ENCODE data around the gene NDOR1. TPM values are rescaled to one million over a fixed set of nuclear protein-coding genes. Genes with fewer than 3 reads are reported as not detected.

NDOR1 gene
- total RNA-seq, 1 donor from 2014 or later, result 2.8 TPM

DNA sequence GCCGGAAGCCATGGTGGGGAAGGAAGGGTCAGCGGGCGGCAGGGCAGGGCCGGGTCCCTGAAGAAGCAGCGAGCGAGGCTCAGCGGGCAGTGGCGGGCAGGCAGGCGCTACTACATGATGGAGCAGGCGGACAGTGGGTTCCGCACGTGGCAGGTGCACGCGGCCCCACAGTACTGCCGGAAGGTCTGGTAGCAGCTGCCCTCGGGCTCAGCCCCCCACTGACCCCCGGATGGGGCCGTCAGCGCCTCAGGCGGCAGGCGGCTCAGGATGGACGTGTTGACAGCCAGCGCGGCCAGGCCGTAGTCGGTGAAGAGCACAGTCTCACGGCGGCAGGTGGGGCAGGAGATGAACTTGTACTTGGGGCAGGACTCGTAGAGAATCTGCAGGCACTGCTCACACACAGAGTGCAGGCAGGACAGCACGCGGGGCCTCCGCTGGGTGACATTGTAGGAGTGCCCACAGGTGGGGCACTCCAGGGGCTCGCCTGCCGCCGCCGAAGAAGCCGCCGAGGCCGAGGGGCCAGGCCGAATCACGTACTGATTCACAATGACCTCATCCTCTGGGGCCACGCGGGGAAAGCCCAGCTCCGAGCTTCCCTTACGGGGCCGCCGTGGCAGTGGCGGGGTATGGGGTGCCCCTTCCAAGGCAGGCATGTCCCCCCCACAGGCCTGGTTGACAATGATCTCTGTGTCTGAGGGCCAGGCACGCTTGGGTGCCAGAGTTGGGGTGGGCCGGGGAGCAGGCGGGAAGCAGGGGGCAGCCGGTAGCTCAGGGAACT is 15.0 kb downstream of the NDOR1 start:
- no peak for DNase-seq

DNA sequence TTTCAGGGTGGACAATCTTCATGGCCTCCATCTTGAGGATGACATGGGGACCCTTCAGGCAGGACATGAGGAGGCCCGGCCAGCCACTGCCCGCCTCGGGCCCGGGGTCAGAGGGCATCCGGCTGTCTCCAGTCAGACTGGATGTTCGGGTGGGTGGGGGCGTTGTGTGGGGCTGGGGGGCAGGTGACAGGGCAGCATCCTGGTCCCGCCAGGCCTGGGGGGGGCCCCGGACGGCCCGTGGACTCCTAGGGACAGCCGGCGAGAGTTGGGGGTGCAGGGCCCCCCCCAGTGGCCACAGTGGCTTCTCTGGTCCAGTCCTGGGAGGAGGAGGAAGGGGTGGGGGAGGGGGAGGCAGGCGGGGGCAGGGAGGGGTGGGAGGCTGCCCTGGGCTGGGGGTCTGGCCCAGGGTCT is 15.6 kb downstream of the NDOR1 start:
- no peak for DNase-seq

DNA sequence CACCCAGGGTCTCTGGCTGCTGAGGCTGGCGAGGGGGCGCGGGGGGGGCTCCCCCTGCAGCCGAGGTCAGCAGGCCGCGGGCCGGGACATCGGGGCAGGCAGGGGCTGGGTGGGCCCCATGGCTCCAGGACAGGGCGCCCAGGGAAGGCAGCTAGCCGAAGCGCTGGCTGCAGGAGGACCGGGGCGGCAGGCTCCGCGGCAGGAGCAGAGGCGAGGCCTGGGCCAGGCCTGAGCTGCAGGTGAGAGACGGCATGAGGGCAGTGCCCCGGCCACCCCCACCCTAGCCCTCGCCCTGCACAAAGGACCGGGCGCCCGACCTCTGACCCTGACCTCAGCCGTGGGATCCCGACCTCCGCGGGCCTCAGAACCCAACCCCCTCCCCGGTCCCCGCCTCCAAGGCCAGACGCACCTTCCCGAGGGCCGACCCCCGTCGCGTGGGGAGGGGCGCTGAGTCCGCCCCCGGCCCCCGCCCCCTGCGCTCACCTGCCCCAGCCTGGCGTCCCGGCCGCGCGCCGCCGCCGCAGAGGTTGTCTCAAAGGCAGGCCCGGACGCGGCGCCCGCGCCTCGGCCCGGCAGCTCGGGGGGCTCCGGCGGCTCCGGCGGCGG is 16.1 kb downstream of the NDOR1 start:
- DNase-seq, result no peak

DNA sequence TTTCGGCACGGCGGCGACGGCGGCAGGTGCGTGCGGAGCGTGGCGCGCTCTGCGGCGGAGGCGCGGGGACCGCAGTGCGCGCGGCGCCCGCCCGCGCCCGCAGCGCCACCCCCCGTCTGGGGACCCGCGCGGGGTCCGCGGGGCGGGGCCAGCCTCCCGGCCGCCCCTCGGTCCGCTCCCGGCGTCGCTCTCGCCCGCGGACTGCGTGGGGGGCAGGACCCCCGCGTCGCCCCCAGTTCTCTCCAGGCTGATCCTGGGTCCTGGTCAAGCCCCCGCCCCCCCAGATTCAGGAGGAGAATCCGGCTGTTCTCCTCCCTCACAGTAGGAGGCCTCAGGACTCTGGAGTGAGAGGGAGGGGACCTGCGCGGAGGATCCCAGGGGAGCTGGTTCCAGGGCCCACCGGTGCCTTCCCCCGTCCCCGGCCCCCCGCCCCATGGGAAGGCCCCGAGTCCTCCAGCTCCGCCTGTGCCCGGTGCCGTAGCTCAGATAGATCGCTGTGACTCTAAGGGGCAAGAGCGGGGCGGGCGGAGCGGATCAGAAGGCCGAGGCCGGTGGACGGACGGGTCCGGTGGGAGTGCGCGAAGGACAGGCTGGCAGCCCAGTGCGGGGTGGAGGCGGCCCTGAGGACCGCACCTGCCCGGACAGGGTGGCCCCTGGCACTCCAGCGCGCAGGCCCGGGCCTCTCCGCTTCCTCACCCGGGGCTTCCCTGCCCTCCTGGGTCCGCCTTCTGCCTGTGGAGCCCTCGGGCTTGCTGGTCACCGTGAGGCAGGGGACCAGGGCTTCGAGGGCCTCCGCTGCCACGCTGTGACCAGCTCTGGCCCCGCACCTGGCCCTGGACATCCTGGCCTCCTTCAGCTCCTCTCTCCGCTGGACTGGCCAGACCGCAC is 16.9 kb downstream of the NDOR1 start, which contains the start of gene RNF208:
Gene RNF208 (minus strand): TSS at position 51 of the 888 bp plus-strand sequence. CDS start 1,028 bp downstream, outside the sequence.
- DNase-seq, result no peak

DNA sequence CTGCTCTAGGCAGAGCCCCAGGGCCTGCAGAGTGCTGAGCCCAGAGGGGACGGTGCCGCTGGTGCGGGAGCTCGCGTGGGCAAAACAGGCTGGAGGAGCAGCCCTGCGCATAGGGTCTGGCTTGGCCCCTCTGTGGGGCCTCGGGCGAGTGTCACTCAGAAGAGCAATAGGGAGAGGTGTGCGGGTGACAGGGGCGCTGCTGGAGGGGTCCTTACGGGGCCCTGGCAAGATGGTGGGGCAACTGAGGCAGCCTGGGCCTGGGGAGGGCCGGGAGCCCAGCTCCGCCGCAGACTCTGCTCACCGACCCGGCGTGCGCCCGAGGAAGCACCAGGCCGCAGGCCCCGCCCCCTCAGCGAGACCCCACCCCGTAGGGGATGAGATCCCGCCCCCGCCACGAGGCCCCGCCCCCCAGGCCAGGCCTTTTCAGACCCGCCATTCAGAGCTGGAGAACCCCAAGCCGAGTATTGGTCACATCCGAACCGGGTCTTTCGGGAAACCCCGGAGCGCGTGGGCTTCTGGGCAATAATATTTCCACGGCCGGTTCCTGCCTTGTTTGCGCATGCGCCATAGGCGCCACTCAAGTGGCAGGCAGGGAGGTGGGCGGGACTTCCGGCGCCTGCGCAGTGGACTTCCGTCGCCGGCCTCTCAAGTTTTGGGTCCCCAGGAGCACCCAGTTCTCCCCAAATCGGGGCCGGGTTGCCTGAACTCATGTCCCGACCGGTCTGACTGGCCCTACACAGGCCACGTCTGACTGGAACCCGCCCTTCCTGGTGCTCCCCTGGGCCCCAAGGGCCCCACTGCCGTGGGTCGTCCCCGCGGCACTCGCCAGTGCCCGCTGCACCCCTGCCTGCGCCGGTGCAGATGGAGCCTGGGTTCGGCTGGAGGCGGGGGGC is 17.8 kb downstream of the NDOR1 start:
- peak; percentile 94 for DNase-seq

DNA sequence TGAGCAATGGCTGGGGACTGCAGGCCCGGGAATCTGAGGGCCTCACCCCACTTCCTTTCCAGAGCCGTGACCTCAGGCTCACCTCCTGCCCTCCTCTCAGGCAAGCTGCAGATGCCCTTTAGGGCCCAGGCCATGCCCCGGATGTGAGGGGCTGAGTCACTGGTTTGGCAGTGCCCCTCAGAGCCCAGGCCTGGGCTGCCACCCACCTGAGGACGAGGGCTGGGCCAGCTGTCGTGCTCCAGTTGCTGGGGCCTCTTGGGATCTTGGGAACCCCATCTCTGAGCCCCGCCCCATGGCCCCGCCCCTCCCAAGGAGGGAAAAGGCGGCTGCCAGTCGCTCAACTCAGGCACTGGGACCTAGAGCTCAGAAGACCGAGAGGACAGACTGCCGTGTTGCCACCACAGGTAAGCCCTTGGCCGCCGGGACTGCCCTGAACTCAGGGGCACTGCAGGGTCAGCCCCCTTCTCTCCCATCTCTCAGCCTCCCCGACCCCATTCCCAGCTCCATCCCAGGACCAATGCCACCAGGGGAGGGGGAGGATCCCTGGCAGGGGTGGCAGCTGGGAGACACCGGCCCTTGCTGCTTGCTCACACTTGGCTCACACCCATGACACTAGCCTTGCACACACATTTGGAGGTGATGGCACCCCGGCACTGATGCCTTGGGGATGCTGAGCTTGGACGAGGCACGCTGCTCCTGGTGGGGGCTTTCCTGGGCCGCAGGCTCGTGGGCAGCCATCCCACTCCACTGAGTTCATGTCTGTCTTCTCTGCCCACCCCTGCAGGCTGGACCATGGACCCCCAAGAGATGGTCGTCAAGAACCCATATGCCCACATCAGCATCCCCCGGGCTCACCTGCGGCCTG is 19.6 kb downstream of the NDOR1 start, which contains the start of gene CYSRT1:
Gene CYSRT1 (plus strand): TSS at position 345 of the 865 bp plus-strand sequence. CDS start 448 bp downstream, at position 793.
- no peak for DNase-seq

DNA sequence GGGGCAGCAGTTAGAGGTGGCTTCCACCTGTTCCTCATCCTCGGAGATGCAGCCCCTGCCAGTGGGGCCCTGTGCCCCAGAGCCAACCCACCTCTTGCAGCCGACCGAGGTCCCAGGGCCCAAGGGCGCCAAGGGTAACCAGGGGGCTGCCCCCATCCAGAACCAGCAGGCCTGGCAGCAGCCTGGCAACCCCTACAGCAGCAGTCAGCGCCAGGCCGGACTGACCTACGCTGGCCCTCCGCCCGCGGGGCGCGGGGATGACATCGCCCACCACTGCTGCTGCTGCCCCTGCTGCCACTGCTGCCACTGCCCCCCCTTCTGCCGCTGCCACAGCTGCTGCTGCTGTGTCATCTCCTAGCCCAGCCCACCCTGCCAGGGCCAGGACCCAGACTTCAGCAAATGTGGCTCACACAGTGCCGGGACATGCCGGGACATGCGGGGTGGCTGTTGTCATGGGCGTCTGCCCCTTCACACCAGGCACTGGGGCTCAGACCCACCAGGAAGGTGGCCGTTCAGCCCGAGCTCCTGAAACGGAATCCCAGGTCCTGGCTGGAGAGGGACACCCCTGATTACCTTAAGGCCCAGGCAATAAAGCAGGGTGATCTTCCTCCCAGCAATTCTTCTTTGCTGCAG is 20.3 kb downstream of the NDOR1 start:
- no peak for DNase-seq

DNA sequence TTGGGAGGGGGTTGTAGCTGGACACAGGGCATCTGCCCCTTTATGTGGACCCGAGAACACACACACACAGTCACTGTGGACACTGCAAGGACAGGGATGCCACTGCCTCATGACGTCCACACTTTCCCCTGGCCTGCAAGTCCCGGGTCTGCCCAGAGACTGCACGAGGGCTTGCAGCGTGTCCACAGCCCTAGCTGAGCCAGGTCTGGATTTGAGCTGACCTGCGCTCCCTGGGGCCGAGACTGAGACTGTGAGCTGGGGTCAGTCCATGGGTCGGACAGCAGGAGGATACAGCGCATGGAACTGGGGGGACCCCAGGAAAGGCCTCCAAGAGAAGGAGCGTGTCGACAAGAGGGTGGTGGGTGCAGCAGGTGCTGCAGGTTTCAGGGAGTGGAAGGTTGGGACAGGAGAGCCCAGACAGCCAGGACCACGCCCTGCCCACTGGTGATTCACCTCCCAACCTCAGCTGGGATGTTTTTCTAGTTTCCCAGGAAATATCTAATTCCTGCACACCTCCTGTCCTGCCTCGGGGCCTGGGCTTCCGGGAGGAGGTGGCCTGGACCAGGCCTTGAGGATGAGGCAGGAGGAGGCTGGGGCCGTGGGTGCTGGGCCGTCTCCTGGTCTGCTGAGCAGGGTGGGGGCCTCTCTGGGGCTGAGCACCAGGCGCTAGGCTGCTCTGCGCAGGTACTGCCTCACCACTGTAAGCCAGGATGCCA is 21.0 kb downstream of the NDOR1 start:
- DNase-seq, result no peak

DNA sequence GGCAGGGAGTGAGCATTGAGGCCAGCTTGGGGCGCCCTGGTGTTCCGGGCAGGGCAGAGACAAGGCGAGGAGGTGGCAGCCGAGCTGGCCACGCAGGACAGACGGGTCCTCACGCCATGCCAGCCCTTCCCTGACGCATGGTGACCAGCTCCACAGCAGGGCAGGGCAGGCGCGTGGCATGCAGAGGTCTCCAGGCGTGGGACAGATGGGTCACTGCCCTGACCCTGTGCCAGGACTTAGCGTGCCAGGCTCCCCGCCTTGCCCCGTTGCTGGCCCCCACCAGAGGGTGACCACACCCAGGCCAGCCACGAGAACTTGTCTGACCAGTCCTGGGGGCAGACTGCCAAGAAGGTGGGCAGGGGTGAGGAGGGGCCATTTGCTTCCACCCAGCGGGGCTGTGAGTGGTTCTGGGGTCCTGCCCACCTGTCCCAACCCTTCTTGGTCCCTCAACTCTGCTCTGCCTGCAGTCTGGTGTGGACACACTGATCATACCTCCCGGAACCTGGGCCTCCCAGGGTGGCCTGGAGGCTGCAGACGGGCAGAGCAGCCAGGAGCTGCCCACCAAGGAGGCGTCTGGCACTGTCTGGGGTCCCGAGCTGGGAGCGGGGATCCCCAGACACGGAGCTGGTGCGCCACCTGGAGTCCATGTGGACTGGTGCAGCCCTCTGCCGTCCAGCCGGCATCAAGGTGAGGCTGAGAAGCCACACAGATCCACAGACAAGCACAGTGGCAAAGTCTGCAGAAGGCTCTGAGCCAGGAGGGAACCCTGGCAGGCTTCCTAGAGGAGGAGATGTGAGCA is 21.8 kb downstream of the NDOR1 start, which contains the start of gene RNF224:
Gene RNF224 (plus strand): TSS at position 449 of the 799 bp plus-strand sequence. CDS start 834 bp downstream, outside the sequence.
- no peak for DNase-seq

DNA sequence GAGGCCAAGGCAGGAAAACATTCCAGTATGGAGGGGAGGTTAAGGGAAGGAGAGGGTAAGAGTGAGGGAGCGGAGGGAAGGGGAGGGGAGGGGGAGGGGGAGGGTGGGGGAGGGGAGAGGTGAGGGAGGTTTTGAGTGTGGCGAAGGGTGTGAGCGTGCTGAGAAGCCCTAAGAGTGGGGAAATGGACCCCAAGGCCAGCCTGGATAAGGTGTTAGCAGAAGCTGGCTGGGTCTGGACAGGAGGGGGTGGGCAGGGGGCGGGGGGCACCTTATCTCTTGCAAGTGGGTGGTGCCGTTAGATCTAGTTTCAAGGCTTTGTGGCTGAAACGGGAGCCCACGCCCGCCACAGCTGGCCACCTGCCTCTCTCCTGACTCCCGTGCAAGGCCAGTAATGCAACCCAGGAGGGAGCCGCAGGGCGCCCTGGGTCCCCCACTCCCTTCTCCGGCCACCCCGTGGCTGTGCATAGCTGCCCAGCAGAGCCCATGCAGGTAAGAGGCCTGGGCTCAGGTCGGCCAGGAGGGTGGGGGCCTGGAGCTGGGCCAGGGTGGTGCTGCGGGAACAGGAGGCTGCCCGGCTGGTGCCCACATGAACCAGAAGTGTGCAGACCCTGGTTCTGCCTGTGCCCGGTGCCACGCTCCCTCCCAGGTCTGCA is 22.5 kb downstream of the NDOR1 start:
- DNase-seq, result no peak

DNA sequence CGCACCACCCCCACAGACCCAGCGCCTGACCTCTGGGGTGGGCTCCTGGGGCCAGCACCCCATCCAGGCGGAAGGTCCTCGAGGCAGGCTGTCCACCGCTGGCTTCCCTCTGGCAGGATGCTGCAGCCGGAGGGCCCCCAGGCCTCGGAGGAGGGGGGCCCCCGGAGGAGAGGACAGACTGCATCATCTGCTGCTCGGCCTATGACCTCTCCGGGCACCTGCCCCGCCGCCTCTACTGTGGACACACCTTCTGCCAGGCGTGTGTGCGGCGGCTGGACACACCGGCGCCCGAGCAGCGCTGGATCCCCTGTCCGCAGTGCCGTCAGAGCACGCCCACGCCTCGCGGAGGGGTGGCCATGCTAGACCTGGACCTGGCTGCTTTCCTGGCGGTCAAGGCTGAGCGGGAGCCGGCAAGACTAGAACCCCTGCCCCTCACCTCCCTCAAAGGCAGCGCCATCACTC is 23.0 kb downstream of the NDOR1 start:
- no peak for DNase-seq

DNA sequence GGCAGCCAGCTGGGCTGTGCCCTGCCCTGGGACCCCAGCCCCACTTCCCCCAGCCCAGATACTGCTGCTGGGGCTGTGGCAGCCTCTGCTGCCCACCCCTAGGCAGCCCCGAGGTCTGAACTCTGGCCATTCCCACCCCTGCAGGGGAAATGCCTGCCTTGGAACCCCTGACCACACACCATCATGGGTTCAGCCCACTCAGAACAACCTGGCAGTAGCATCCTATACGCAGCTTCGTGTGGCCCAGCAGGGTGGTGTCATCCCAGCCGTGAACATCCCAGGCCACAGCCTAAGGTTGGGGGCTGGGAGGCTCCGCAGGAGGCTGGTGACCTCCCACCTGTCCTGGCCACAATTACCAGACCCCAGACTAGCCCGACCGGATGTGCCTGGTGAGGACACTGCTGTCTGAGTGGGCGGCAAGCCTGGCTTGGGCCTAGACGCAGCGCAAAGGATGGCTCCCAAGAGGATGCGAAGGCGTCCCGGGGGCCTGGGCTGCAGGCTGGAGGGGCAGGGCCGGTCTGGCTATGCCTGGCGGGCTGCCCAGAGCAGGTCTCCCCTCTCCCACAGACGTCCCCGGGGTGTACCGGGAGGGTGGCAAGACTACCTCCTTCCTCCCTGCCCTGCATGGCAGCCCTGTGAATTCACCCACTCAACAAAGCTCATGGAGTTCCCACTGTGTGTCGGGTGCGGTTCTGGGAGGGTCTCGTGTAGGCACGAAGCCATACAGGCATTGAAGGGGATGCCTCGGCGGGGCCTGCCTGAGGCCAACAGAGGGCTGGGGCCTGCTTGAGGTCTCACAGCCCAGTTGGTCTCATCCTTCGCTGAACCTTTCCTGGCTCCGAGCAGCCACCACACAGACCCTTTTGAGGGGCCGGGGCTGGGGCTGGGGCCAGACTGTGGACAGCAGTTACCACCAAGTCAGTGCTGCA is 23.7 kb downstream of the NDOR1 start:
- DNase-seq, result no peak

DNA sequence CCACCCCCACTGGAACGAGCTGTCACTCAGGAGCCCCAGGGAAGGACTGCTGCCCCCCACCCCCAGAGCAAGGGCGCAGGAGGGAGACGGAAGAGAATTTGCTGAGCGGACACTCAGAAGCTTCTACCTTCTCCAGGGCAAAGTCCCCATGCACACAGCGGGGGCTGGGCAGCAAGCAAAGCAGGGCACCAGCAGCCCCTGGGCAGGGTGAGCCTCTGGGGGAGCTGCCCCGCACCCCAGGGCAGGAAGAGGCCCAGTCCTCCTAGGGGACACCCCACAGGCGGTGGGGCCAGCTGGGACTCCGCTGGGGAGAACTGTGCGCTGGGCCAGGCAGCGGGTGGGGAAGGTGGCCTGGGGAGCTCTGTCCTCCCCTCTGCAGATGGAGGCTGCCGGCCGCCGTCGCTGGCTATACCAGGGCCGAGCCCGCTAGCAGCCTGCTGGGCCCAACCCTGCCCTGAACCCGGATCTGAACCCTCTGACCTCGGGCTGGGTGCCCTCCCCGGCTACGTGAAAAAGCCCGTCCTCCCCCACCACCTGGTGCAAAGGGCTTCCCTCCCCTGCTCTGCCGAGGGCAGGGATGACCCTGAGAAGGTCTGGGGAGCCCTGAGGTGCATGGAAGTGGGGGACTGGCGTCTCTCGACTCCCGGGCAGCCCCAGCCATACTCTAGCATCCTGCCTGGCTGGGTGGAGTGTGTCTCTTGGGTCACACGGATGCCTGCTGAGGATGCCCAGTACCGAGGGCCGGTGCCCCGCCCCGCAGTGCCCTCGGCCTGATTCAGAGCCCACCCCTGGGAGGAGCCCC is 24.6 kb downstream of the NDOR1 start:
- DNase-seq, result no peak

DNA sequence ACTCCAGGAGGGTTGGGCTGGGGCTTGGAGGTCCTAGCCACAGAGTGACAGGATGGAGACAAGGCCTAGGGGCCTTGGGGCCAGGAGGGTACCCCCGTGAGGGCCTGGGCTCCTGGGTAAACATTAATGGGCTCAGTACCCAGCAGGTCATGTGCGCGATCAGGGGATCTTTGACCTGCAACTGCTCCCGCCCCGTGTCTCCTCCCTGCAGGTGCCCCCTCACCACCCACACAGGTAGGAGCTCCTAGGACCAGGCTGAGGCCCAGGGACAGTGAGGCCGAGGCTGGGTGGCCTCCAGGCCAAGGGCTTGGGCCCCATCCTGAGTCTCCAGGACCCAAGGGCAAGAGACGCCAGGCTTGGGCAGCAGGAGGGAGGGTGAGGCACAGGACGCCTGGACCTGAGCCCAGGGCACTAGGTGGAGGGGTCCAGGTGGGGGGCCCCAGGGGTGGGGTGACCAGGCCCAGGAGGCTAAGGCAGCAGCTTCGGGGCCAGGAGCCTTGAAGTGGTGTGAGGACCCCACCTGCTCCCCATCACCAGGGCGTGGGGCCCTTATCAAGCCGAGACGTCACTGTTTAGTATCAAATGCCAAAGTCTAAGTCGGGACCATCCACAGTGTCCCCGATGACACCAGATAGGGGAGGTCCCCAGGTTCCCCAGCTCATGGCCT is 25.3 kb downstream of the NDOR1 start, which contains the start of gene SLC34A3:
Gene SLC34A3 (plus strand): TSS at position 197 of the 667 bp plus-strand sequence. CDS start 802 bp downstream, outside the sequence.
- DNase-seq, result no peak
